ENCODE measurements around the gene STAT4.

Gene STAT4

DNA sequence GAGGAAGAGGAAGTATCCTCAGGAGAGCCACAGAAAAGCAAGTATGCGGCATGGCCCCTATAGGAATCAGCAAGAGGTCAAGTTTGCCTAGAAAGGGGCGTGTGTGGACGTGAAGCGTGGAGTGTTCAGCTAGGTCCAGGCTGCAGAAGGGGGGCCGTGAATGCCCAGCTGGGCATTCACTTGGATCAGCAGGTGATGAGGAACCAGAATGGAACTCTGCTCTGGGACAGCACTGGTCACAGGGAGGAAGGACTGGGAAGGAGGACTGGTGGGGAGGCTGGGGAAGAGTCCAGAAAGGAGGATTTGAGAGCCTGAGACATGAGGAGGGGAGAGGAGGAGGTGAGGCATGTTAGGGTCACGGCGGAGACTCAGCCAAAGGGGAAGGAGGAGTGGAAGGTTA lies 156.6 kb downstream of the STAT4 start:
- DNase-seq (ENCODE audit: low read depth) = no peak

DNA sequence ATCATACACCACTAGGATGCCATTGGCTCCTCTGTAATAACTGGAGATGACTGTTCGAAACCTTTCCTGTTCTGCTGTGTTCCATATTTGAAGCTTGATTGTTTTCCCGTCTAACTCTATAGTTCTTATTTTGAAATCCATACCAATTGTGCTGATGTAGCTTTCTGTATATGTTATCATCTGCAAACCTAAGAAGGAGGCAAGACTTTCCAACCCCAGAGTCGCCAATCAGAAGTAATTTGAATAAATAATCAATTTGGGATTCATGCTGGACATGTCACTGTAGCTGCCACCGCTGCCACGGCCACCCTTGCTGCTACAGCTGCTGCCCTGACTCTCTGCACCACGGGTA lies 157.5 kb downstream of the STAT4 start:
- DNase-seq (ENCODE audit: low read depth) = no peak

DNA sequence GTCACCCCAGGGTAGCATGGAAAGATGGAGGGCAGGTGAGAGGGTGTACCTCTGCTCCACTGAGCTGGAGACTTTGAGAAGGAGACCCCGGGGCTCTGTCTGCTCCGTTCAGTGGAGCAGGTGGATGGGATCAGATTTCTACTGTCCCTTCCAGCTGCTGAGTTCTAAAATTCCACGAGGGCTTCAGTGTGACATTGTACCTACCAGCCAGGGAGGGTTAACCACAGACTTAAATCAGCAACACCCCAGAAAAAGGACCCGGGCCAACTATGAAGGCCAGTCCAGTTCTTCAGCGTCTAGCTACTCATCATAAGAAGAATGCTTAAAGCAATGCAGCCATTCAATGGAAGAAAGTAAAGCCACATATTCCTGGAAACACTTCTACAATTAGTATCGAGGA lies 160.7 kb downstream of the STAT4 start:
- no peak for DNase-seq (ENCODE audit: low read depth)

DNA sequence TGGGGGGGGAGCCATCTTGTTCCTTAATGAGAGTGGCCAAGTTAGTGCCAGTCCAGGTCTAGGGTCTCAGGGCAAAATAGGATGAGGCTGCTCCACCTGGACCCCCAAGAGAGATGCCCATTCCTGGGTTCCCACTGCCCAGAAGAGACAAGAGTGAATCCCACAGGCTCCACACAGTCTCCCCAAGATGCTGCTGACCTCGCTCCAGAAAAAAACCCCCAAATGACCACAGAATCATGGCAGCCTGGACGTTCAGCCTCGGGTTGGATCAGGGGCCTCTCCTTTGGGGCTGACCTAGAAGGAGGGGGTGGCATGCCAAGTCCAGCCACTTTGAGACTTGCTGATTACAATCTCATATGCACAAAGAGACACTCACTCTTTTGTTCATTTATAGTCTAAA lies 161.9 kb downstream of the STAT4 start:
- no peak for DNase-seq (ENCODE audit: low read depth)

GRCh38 chr2:190987938-190988337 lies 162.9 kb downstream of the STAT4 start:
- DNase-seq (ENCODE audit: low read depth) = no peak

GRCh38 chr2:190987116-190987515 lies 163.7 kb downstream of the STAT4 start:
- no peak for DNase-seq (ENCODE audit: low read depth)

DNA sequence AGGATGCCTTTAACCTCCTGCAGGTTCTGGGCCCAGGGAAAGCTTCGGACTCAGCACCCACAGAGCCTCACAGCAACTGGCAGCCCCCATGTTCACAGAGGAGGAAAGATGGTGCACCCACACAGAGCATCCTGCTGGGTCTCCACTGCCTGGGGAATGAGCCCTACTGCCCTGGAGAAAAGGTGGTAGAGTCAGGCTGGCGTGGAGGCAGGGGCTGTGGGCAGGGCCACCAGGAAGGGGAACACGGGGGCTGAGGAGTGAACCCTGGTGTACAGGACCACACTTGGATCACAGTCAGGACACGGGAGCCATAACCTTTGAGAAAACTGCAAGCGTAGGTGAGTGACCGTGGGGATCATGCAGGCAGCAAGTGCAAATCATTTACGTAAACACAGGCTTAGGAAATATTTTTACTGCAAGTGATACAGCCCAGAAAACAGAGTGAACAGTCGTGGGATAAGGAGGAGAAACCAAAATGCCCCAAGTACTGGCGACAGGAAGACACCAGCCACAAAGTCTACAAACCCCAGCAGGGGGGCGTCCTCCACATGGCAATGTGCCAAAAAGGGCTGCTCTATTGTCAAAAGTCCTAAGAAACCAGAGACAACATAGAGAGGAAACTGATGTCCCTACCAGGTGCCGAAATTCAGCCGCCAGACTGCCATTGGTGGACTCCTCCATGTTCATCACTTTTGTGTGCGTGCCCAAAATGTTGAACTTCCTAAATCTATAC lies 164.4 kb downstream of the STAT4 start:
- no peak for DNase-seq (ENCODE audit: low read depth)

- DNase-seq (ENCODE audit: low read depth) = no peak
Observed at GRCh38 chr2:190984595-190984994, 166.2 kb downstream of the STAT4 start.

- DNase-seq (ENCODE audit: low read depth) = no peak
Observed at GRCh38 chr2:190982262-190983034, 168.3 kb downstream of the STAT4 start.

- no peak for DNase-seq (ENCODE audit: low read depth)
Observed at GRCh38 chr2:190981733-190982132, 169.1 kb downstream of the STAT4 start.

DNA sequence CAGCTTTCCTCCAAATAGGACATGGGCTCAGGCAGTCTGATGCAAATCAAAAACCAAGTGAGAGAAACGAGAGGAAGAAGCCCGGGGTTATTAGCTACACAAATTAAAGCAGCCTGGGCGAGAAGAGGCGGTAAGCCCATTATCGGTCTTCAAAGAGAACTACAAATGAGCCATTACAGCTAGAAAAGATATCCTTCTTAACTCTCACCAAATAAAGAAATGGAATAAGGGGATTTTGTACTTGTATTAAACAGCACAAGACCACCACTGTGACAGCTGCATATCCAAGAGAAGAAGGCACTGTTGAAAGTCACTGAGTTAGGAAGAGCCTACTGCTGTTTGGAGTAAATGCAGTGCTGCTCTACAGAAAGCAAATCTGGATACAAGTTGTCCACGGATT lies 169.5 kb downstream of the STAT4 start:
- no peak for DNase-seq (ENCODE audit: low read depth)

DNA sequence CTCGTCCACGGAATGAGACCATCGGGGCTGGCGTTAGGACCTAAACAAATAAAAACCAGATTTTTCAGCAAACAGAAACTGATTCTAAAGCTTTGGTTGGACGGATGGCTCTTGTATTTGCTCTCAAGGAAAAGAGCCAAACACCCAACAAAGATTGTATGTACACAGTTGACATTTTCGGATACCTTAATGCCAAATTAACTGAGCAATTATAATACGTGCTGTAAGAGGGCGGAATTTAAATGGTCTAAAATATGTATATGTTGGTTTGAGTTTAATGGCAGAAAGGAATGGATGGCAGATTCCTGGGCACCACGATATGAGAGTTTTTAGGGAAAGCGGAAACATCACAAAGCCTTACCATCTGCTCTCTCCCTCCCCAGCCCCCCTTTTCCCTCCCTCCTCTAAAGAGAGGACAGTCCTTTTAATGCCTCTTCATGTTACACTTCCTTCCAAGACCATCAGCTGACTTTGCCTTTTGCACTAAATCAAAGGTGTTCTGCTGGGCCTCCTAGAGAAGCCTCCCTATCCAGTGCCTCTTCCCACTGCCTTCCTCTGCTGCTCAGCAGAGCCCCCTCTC lies 170.1 kb downstream of the STAT4 start:
- DNase-seq (ENCODE audit: low read depth) = no peak

DNA sequence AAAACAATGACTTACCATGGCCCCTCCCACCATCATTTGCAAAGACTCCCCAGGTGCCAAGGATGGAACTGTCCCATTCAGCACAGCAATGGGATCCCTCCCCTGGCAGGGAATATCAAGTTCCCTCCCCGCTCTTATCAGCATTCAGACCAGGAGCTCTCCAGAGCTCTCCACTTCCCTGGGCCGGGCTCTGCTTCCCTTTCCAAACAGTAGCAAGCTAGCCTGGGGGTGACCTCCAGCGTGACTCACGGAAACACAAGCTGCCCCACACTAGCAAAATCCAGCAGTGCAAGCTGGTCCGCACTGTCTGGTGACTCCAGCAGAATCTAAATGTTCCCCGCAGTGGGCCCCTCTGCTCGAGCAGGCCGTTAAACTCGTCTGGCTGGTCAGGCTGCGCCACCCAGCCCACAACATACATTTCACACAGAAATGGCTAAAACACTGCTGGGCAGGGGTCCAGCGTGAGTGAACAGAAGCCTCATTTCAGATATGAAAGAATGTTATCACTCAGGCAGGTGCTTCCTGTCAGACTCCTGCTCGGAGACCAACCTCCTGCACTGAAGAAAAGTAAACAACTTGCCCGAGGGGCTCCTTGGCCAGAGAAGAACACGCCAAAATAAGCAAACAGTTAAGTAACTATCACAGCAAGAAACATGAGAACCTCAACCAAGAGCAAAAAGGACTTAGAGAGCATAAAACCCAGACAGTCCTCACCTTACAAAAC lies 170.7 kb downstream of the STAT4 start:
- no peak for DNase-seq (ENCODE audit: low read depth)

All from T-helper 22 cell (primary cell).